ENCODE data around the gene MFN2.

The MFN2 gene

GRCh38 chr1:12059226-12059625 is 79.0 kb downstream of the MFN2 start (continued):
- TF ChIP-seq TSHZ1 (tag by site-specific recombination; IDR thresholded peaks at IDR 0.05; ENCODE audit: borderline replicate concordance) = no peak
- TF ChIP-seq ZNF341 (tag by site-specific recombination; IDR thresholded peaks at IDR 0.05; ENCODE audit: low read depth) = no peak
- TF ChIP-seq ZNF621 (tag by site-specific recombination; IDR thresholded peaks at IDR 0.05) = no peak
- TF ChIP-seq HIC1 (tag by site-specific recombination; IDR thresholded peaks at IDR 0.05) = no peak
- no peak for TF ChIP-seq ZBTB44 (tag by site-specific recombination; IDR thresholded peaks at IDR 0.05)
- no peak for TF ChIP-seq ZNF157 (tag by site-specific recombination; IDR thresholded peaks at IDR 0.05)
- TF ChIP-seq ZXDB (tag by site-specific recombination; IDR thresholded peaks at IDR 0.05) = no peak
- TF ChIP-seq ZNF302 (tag by site-specific recombination; IDR thresholded peaks at IDR 0.05; ENCODE audit: low read depth) = no peak
- TF ChIP-seq ZNF433 (tag by site-specific recombination; IDR thresholded peaks at IDR 0.05; ENCODE audit: low read depth) = no peak
- no peak for TF ChIP-seq ZNF138 (tag by site-specific recombination; IDR thresholded peaks at IDR 0.05; ENCODE audit: borderline replicate concordance)
- TF ChIP-seq ZNF549 (tag by site-specific recombination; IDR thresholded peaks at IDR 0.05) = no peak
- TF ChIP-seq SALL2 (tag by site-specific recombination; IDR thresholded peaks at IDR 0.05; ENCODE audit: borderline replicate concordance) = no peak
- TF ChIP-seq OSR2 (tag by site-specific recombination; IDR thresholded peaks at IDR 0.05) = no peak

GRCh38 chr1:12059722-12060464 is 79.6 kb downstream of the MFN2 start:
- POLR2A ChIA-PET = no interaction called here
- Histone ChIP-seq H3K27ac (ENCODE audit: extremely low read depth, low read depth, low read length) (no peak overlapping the region), H3K4me3 (ENCODE audit: low read depth, low read length) (no peak overlapping the region), H3K4me1 (ENCODE audit: control insufficient read depth, insufficient read depth, low read length) (no peaks in the 10 kb centered on the region), H3K36me3 (ENCODE audit: control insufficient read depth in 2 of 2, insufficient read depth in 1 of 2, low read length in 2 of 2) (no peaks in the 10 kb centered on the region), H3K9me3 (ENCODE audit: control insufficient read depth, insufficient read depth, low read depth, low read length) (no peaks in the 10 kb centered on the region)
- CTCF ChIA-PET = no interaction called here
- TF ChIP-seq ZNF350 (tag by site-specific recombination; IDR thresholded peaks at IDR 0.05) = no peak
- TF ChIP-seq ZIC2 (tag by site-specific recombination; IDR thresholded peaks at IDR 0.05) = peak; percentile 57

- POLR2A ChIA-PET = no interaction called here
- Histone ChIP-seq H3K4me3 (ENCODE audit: low read depth, low read length) (no peak overlapping the region), H3K4me1 (ENCODE audit: control insufficient read depth, insufficient read depth, low read length) (no peaks in the 10 kb centered on the region), H3K36me3 (ENCODE audit: control insufficient read depth in 2 of 2, insufficient read depth in 1 of 2, low read length in 2 of 2) (no peaks in the 10 kb centered on the region), H3K27ac (ENCODE audit: extremely low read depth, low read depth, low read length) (no peak overlapping the region), H3K9me3 (ENCODE audit: control insufficient read depth, insufficient read depth, low read depth, low read length) (no peaks in the 10 kb centered on the region)
- TF ChIP-seq HOXA7 (CRISPR knock-in tag; IDR thresholded peaks at IDR 0.05; ENCODE audit: borderline replicate concordance) (no peak), ZNF146 (tag by site-specific recombination; IDR thresholded peaks at IDR 0.05) (0 out of 2 replicates have a peak, but pooled peaks have one; percentile 21)
- CTCF ChIA-PET = no interaction called here
Measured at GRCh38 chr1:12060500-12060899, 80.3 kb downstream of the MFN2 start.
